22Rv1 (cell line): ENCODE data around the gene IFT43.

Experiments used
- CTCF ChIP-seq: fragments of 450-650 bp; IDR thresholded peaks from 2 replicates; pipeline ENCODE4 v1.5.1; 2017; ENCODE audit warnings: mild to moderate bottlenecking
- ZFX ChIP-seq: fragments of 450-650 bp; IDR thresholded peaks from 2 replicates; pipeline ENCODE4 v1.6.1; 2017; ENCODE audit warnings: antibody characterized with exemption, borderline replicate concordance

GRCh38 chr14:75996488-75996887, 10.9 kb downstream of the IFT43 start:
- no peak for TF ChIP-seq CTCF
- TF ChIP-seq ZFX: no peak
